HepG2 (cell line): ENCODE measurements around the gene TUBB2B. TPM values are rescaled to one million over a fixed set of nuclear protein-coding genes. Genes with fewer than 3 reads are reported as not detected.

Experiments
- CCDC6 ChIP-seq: sonication (generic); formaldehyde crosslinking; IDR thresholded peaks from 2 replicates; pipeline ENCODE4 v1.8.1; 2022; ENCODE audit warnings: mild to moderate bottlenecking, missing genetic modification reagents, moderate library complexity
- FOXK2 ChIP-seq: fragments of 450-650 bp; IDR thresholded peaks from 2 replicates; pipeline ENCODE4 v1.6.1; 2016
- JUN ChIP-seq: sonication (generic); formaldehyde crosslinking; IDR thresholded peaks from 2 replicates; pipeline ENCODE4 v1.4.0; 2020; ENCODE audit warnings: mild to moderate bottlenecking, missing genetic modification reagents
- LCORL ChIP-seq, 2 experiments: fragments of 450-650 bp in 1 of 2; sonication (generic) in 1 of 2; formaldehyde crosslinking in 1 of 2; IDR thresholded peaks; 2 replicates each; pipeline versions ENCODE4 v1.5.0 to v1.6.1; 2017 to 2020; ENCODE audit warnings: antibody characterized with exemption in 1 of 2, missing genetic modification reagents in 1 of 2
- SMYD3 ChIP-seq: sonication (generic); formaldehyde crosslinking; IDR thresholded peaks from 2 replicates; pipeline ENCODE4 v1.8.1; 2023; ENCODE audit warnings: mild to moderate bottlenecking, missing genetic modification reagents
- ZNF232 ChIP-seq: sonication (generic); formaldehyde crosslinking; IDR thresholded peaks from 2 replicates; pipeline ENCODE4 v1.4.0; 2020; ENCODE audit warnings: missing genetic modification reagents, borderline replicate concordance
- ZNF558 ChIP-seq: sonication (generic); formaldehyde crosslinking; IDR thresholded peaks from 2 replicates; pipeline ENCODE4 v1.9.0; 2022; ENCODE audit warnings: mild to moderate bottlenecking, missing genetic modification reagents, borderline replicate concordance
- ZNF598 ChIP-seq: sonication (generic); formaldehyde crosslinking; IDR thresholded peaks from 2 replicates; pipeline ENCODE4 v1.5.1; 2020; ENCODE audit warnings: mild to moderate bottlenecking, missing genetic modification reagents, borderline replicate concordance
- ZSCAN20 ChIP-seq: sonication (generic); formaldehyde crosslinking; IDR thresholded peaks from 2 replicates; pipeline ENCODE4 v1.4.0; 2020; ENCODE audit warnings: missing genetic modification reagents, mild to moderate bottlenecking, borderline replicate concordance
- polyA plus RNA-seq, 8 experiments: library from polyadenylated mRNA; depleted of rRNA in 3 of 8; stranded (reverse) in 7 of 8; unstranded in 1 of 8; fragments of >200 nt; fragmentation: Illumina TruSeq in 4 of 8; extraction: Trizol in 4 of 8; gene quantifications; 2 replicates each; pipeline versions ENCODE4 v1.2.1 to v1.2.3, GENCODE V29; 2011 to 2016; ENCODE audit warnings: low read depth in 4 of 8, missing spikeins in 1 of 8, mixed read lengths in 1 of 8; ENCODE audit not compliant: insufficient read depth in 1 of 8
- total RNA-seq, 5 experiments: library from RNA; depleted of rRNA; stranded (reverse); fragments of >200 nt; fragmentation: Illumina TruSeq; extraction: Trizol; gene quantifications; 2 replicates each; pipeline ENCODE4 v1.2.3, GENCODE V29; 2016; ENCODE audit warnings: low read depth in 1 of 5
- TF ChIP-seq, protein P1 (sequence below): sonication (generic); formaldehyde crosslinking; IDR thresholded peaks from 2 replicates; pipeline ENCODE4 v1.9.0; 2021; ENCODE audit warnings: mild to moderate bottlenecking, missing genetic modification reagents

TUBB2B gene
- total and polyA plus RNA-seq, 2 of the 13 experiments (the other 11 are each of a cell fraction or from before 2014, with no cell fraction given) = 10.3 to 23.6 TPM

DNA sequence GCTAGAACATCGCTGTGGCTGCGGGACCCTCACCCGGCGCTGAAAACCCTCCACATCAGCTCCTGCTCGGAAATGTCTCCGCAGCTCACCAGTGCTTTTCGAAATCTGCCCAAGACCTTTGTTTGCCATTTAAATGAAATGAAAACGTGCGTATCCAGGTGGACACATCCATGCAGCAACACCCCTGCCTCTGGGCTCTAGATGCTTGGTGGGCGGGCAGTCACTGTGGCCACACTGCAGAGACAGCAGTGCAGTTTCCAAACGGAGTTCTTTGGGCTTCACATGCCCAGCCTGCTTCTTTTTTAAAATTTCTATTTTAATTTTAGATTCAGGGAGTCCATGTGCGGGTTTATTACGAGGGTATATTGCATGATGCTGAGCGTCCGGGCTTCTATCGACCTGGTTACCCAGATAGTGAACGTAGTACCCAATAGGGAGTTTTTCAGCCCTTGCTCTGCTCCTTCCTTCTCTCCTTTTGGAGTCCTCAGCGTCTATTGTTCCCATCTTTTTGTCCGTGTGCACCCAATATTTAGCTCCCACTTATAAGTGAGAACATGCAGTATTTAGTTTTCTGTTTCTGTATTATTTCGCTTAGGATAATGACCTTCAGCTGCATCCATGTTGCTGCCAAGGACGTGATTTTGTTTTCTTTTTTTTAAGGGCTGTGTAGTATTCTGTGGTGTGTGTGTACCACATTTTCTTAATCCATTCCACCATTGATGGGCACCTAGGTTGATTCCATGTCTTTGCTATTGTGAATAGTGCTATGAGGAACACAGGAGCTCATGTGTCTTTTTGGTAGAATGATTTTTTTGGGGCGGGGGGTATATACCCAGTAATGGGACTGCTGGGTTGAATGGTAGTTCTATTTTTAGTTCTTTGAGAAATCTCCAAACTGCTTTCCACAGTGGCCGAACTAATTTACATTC is 4.8 kb upstream of the TUBB2B start (continued):
- 0 out of 2 replicates have a peak, but pooled peaks have one; percentile 2 for TF ChIP-seq ZNF598 (CRISPR knock-in tag)
- no peak for TF ChIP-seq LCORL (IDR thresholded peaks at IDR 0.05)
- no peak for TF ChIP-seq LCORL (CRISPR knock-in tag; IDR thresholded peaks at IDR 0.05)
- TF ChIP-seq JUN (CRISPR knock-in tag) = no peak
- TF ChIP-seq SMYD3 (CRISPR knock-in tag) = no peak
- no peak for TF ChIP-seq ZSCAN20 (CRISPR knock-in tag)
- TF ChIP-seq ZNF558 (CRISPR knock-in tag) = no peak
- TF ChIP-seq ZNF232 (CRISPR knock-in tag) = no peak
- TF ChIP-seq, protein P1, sequence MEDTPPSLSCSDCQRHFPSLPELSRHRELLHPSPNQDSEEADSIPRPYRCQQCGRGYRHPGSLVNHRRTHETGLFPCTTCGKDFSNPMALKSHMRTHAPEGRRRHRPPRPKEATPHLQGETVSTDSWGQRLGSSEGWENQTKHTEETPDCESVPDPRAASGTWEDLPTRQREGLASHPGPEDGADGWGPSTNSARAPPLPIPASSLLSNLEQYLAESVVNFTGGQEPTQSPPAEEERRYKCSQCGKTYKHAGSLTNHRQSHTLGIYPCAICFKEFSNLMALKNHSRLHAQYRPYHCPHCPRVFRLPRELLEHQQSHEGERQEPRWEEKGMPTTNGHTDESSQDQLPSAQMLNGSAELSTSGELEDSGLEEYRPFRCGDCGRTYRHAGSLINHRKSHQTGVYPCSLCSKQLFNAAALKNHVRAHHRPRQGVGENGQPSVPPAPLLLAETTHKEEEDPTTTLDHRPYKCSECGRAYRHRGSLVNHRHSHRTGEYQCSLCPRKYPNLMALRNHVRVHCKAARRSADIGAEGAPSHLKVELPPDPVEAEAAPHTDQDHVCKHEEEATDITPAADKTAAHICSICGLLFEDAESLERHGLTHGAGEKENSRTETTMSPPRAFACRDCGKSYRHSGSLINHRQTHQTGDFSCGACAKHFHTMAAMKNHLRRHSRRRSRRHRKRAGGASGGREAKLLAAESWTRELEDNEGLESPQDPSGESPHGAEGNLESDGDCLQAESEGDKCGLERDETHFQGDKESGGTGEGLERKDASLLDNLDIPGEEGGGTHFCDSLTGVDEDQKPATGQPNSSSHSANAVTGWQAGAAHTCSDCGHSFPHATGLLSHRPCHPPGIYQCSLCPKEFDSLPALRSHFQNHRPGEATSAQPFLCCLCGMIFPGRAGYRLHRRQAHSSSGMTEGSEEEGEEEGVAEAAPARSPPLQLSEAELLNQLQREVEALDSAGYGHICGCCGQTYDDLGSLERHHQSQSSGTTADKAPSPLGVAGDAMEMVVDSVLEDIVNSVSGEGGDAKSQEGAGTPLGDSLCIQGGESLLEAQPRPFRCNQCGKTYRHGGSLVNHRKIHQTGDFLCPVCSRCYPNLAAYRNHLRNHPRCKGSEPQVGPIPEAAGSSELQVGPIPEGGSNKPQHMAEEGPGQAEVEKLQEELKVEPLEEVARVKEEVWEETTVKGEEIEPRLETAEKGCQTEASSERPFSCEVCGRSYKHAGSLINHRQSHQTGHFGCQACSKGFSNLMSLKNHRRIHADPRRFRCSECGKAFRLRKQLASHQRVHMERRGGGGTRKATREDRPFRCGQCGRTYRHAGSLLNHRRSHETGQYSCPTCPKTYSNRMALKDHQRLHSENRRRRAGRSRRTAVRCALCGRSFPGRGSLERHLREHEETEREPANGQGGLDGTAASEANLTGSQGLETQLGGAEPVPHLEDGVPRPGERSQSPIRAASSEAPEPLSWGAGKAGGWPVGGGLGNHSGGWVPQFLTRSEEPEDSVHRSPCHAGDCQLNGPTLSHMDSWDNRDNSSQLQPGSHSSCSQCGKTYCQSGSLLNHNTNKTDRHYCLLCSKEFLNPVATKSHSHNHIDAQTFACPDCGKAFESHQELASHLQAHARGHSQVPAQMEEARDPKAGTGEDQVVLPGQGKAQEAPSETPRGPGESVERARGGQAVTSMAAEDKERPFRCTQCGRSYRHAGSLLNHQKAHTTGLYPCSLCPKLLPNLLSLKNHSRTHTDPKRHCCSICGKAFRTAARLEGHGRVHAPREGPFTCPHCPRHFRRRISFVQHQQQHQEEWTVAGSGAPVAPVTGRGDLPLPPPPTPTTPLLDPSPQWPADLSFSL (CRISPR knock-in tag) = 0 out of 2 replicates have a peak, but pooled peaks have one; percentile 42
- TF ChIP-seq FOXK2 = no peak
- TF ChIP-seq CCDC6 (CRISPR knock-in tag) = no peak
